ENCODE measurements around the gene HEATR5A.
"Not testable (repeated sequence)": the region's sequence is repeated elsewhere in the genome, so short reads cannot be mapped to it uniquely, and the experiment has no call there.

HEATR5A gene

DNA sequence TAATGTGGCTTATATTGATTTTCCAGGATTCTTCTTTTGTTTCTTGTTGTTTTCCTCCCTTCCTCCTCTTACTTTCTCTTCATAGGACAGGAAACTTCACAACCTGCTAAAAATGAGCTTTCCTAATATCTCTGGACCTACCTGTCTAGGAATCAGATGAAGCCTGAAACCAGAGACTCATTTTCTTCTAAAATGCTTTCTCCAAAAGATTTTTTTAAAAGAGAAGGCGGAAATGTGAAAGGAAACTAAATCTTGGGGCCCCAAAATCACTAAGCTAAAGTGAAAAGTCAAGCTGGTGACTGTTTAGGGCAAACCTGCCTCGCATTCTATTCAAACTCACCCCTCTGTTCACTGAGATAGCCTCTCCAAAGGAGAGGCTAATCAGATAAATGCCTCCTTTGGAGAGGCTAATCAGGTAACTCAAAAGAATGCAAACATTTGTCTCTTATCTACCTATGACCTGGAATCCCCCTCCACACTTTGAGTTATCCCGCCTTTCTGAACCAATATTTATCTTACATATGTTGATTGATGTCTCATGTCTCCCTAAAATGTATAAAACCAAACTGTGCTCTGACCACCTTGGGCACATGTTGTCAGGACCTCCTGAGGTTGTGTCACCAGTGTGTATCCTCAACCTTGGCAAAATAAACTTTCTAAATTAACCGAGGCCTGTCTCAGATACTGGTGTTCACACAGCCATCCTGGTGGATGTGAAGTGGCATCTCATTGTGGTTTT lies 140.0 kb downstream of the HEATR5A start:
- no peak for FAIRE-seq

DNA sequence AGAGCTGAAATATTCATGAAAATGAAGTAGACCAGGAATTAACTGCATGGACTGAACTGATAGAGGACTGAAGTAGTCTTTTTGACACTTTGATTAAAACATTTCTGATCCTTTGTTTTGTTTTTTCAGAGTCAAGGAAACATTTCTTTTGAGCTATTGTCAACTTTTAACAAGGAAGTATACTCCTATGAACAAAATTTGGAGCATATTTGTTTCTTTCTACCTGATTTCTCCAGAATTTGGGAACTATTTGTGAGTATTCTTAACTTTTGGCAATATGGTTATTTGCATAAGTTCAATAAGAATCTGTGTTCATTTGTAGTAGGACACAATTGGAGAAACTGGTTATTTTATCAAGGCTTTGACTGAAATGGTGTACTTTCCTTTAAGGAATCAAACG lies 141.5 kb downstream of the HEATR5A start:
- no peak for FAIRE-seq

DNA sequence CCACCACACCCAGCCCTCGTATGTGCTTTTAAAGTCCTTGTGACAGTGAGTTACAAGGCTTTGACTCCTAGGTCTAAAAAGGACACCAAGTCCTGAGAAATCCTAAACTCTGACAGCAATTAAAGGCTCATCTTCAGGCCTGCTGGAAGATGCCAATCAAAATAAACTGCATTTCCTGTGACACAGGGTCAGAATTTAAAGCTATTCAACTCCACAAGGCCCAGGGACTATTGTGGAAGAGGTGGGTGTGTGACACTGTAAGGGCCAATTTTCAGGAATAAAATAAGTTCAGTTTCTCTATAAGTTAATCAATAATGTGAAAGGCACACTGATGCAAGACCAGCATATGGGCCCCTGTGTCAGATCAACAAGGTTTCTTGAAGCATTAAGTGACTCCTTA lies 143.3 kb downstream of the HEATR5A start:
- FAIRE-seq, result no peak

DNA sequence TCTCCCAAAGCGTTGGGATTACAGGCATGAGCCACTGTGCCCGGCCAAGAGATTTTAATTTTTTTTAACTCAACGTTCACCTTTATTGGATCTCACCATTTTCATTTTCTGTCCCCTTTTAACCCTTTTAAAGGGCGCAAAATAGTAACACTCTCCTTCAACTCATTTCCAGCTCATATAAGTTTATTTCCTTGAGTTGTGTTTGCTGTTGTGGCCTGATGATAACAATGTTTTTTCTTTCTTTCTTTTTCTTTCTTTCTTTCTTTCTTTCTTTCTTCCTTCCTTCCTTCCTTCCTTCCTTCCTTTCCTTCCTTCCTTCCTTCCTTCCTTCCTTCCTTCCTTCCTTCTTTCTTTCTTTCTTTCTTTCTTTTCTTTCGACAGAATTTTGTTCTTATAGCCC lies 143.9 kb downstream of the HEATR5A start:
- not testable (repeated sequence) for FAIRE-seq

DNA sequence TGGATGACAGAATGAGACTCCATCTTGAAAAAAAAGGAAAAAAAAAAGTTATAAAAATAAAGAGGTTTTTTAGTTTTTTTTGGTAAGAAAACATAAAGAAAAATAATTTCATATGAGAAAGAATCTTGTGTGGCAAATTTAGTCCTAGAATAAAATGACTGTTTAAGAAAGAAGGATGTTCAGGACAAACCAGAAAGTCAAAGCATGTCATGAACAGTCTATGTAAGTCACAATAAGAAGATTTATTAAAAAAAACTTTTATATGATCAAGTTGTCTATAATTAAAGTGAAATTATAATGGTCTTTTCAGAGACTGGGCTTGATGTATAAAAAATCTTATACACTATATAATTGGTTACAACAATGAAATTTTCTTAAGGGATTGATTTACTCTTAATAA lies 144.6 kb downstream of the HEATR5A start:
- no peak for FAIRE-seq

DNA sequence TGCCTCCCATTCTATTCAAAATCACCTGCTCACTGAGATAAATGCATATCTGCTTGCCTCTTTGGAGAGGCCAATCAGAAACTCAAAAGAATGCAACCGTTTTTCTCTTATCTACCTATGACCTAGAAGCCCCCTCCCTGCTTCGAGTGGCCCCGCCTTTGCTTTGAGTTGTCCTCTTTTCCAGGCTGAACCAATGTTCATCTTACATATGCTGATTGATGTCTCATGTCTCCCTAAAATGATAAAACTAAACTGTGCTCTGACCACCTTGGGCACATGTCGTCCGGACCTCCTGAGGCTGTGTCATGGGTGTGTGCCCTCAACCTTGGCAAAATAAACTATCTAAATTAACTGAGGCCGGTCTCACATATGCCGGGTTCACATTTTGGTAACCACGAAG lies 148.7 kb downstream of the HEATR5A start:
- no peak for FAIRE-seq

DNA sequence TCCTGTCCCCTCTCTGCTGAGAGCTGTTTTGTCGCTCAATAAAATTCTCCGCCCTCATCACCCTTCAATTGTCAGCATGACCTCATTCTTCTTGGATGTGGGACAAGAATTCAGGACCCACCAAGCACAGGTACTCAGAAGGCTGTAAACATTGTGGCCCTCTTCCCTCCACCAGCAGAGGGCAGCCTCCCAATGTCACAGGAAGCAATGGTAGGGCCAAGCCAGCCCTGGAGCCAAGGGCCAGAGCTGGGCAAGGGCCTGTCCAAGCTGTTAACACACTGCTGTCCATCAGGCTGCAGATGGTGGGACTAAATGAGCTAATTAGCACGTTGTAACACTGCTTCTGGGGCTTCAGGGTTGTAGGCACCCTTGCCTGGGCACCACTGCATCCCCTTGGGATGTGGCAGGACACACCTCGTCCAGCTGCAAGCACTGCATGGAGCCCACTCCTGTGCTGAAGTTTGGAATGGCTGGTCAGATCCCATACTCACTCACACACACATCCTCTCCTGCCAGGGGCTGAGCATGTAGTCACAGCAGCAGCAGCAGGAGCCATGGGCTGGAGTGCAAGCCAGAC lies 150.1 kb downstream of the HEATR5A start:
- FAIRE-seq, result no peak

DNA sequence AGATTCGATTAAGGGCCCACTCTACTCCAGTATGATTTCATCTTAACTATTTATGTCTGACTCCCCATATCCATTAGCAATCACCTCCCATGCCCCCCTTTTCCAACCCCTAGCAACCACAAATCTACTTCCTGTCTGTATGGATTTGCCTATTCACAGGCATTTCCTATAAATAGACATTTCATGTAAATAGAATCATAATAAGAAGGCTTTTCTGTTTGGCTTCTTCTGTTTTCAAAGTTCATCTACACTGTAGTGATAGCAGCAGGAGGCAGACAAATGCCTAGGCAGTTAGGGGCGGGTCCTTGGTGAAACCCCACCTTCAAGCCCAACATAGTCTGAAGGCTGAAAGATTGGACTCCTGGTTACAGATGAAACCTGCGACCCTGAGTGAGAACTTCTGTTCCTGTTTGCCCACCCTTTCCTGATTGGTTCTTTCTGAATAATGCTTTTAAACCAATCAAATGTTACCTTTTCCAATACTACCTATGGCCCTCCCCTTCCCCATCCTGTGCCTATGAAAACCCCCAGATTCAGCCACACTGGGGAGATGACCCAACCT lies 150.6 kb downstream of the HEATR5A start:
- no peak for FAIRE-seq

DNA sequence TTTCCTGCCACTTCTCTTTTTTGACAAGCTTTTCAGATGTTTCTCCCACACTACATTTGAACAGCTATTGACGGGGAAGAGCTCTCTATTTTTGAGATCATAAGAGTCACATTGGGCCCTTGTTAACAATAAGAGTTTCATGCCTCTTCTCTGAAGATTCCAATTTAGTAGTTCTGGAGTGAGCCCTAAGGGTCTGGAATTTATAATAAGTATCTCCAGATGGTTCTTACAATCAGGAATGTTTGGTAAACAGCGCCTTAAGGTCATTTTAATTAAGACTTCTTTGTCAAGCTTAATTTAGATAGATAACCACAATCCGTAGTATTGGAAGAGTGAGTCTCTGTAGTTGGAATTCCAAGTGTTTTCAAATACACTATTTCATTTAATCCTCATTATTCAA lies 152.1 kb downstream of the HEATR5A start:
- FAIRE-seq, result no peak

DNA sequence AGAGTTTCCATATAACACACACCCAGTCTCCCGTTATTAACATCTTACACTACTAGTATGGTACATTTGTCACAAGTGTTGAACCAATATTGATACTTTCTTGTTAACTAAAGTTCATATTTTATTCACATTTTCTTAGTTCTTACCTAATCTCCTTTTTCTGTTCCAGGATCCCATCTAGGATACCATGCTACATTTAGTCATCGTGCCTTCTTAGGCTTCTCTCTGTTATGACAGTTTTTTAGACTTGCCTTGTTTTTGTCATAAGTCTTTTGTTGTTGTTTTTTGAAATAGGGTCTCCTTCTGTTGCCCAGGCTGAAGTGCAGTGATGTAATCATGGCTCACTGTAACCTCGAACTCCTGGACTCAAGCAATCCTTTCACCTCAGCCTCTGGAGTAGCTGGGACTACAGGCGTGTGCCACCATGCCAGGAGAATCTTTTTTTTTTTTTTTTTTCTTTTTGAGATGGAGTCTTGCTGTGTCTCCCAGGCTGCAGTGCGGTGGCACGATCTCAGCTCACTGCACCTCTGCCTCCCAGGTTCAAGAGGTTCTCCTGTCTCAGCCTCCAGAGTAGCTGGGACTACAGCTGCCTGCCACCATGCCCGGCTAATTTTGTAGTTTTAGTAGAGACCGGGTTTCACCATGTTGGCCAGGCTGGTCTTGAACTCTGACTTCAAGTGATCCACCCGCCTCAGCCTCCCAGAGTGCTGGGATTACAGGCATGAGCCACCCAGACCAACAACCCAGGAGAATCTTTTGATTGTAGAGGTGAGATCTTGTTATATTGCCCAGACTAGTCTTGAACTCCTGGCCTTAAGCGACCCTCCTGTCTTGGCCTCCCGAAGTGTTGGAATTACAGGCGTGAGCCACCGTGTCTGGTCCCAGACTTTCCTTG lies 153.7 kb downstream of the HEATR5A start:
- no peak for FAIRE-seq

DNA sequence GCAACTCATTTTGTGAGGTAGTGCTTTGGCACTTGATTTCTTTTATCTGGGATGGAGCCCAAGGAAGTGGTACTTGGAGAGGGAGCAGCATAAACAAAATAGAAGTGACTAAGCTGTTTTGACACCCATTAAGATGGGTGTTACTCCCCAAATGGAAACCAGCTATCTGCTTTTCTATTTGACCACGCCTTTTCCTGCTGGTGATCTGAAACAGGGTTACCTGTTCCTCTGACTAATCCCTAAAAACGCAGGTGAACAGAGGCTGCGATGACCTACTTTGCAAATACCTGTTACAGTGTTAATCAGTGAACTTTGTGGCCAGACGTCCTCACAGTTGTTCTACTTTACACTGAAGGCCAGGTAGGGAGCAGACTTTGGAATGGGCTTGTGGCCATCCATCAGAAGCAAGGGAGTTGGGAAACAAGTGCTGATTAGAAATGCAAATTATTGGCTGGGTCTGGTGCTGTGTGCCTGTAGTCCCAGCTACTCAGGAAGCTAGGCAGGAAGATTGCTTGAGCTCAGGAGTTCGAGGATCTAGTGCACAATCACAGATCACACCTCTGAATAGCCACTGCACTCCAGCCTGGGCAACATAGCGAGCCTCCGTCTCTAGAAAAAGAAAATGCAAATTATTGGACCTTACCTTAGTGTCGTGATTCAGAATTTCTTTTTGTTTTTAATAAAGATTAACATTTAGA lies 154.5 kb downstream of the HEATR5A start:
- FAIRE-seq, result no peak

DNA sequence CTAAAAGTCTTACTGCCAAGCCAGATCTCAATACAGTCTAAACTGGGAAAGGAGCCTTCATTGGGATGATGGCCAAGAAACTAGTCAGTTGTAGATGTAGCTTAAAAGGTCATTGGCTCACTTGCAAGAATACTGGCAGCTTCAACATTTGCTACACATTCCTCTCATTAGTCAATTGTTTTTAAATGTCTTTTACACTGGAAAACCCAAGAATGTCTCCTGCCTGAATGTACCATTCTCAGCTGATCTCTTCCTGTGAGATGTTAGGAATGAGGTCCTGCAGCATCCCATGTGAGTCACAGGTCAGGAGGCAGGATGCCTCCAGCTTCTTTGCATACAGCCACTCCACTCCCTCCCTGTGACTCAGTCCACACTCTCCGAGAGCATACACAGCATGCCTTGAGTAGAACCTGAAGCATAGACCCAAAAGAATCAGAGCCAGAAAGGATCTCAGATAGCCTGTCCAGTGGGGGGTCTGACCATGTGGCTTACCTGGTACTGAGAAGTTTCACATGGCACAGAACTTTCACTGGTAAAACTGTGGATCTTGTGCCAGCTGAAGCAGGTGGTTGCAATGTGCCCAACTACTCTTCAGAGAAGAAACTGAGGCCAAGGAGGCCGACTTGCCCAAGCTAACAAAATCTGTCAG lies 156.7 kb downstream of the HEATR5A start:
- no peak for FAIRE-seq

DNA sequence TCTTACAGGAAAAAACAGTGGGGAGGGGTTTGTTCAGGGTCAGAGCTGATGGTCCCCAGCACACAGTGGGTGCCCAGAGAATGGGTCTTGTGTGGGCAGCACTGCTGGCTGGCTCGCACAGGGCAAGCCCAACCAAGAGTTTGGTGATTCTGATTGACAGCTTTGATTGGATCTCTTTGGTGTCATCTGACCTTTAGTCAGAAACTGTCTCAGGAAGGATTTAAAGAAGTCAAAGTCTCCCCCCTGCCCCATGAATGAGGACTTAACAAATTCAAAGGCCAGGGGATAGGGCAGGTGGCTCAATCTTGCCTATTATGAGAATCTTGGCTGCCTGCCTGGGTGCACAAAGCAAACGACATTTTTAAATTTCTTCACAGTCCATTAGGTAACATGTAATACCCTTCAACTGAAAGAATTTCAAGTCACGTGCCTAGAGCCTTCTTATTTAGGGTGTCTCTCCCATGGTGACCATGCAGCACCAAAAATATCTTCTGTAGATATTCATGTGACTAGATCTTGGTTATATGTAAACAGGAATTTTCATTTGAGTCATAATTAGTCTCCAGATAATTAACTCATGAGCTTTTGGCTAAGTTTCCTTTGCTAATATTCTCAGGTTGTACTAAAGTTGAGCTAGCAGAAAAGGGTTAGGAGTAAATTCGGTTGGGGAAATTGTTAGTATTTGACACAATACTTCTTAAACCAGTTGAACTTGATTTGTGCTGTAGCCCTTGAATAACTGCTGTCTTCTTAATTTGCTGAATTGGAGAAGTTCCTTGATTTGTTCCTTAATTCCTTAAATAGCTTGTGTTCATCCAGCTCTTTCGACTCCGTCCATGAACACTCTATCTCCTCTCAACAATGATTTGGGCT lies 158.3 kb downstream of the HEATR5A start:
- FAIRE-seq, result no peak

DNA sequence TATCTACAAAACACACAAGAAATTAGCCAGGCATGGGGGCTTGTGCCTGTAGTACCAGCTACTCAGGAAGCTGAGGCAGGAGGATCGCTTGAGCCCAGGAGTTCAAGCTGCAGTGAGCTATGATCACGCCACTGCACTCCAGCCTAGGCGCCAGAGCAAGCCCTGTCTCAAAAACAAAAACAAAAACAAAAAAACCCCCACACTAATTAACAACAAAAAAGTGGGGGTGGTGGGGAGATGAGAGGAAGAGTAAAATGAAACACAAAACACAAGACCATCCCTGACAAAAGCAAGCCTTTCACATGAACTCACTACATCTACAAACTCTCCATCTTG lies 158.9 kb downstream of the HEATR5A start:
- FAIRE-seq, result no peak

DNA sequence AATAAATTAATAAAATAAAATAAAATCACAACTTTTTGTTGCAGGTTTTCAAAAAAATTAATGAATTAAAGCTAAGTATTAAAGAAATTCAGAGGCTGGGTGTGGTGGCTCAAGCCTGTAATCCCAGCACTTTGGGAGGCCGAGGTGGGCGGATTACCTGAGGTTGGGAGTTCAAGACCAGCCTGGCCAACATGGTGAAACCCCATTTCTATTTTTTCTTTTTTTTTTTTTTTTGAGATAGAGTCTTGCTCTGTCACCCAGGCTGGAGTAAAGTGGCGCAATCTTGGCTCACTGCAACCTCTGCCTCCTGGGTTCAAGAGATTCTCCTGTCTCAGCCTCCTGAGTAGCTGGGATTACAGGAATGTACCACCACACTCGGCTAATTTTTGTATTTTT lies 161.3 kb downstream of the HEATR5A start:
- FAIRE-seq, result not testable (repeated sequence)

DNA sequence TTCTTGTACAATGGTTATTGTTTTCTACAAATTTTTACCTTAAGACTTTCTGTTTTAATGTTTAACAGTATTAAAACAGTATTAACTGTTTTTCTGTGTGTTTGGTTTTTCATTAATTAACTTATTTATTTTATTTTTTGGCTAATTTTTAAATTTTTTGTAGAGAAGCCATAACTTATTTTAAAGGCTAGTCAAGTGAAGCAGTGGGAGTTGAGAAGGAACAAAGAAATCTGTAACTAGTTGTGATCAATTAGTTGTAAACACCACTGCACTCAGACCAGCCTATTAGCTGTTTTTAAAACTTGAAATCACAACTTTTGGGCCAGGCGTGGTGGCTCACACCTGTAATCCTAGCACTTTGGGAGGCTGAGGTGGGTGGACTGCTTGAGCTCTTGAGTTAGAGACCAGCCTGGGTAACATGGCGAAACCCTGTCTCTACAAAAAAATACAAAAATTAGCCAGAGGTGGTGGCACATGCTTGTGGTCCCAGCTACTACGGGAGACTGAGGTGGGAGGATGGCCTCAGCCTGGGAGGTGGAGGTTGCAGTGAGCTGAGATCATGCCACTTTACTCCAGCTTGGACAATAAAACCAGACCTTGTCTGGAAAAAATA lies 161.8 kb downstream of the HEATR5A start:
- no peak for FAIRE-seq

DNA sequence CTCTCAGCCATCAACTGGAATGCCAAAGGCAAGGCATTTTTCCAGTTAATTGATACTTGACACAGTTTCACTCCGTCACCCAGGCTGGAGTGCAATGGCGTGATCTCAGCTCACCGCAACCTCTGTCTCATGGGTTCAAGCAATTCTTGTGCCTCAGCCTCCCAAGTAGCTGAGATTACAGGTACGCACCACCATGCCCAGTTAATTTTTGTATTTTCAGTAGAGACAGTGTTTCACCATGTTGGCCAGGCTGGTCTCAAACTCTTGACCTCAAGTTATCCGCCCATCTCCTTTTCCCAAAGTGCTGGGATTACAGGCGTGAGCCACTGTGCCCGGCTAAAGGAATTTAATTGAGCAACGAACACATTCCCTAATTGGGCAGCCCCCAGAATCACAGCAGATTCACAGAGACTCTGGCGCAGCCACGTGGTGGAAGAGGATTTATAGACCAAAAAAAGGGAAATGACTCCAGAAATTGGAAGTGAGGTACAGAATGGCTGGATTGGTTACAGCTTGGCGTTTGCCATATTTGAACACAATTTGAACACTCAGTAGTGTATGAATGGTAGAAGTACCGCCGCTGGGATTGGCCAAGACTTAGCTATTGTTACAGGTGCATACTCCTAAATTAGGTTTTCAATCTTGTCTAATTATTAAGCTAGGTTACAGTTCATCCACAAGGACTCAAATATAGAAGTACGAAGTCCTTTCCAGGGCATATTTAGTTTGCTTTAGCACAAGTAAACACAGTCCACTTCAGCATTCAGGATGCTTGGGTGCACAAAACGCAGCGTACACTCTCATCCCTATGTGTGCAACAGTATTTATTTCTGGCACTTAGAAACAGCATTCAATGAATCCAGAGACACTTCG lies 162.6 kb downstream of the HEATR5A start:
- FAIRE-seq, result not testable (repeated sequence)

DNA sequence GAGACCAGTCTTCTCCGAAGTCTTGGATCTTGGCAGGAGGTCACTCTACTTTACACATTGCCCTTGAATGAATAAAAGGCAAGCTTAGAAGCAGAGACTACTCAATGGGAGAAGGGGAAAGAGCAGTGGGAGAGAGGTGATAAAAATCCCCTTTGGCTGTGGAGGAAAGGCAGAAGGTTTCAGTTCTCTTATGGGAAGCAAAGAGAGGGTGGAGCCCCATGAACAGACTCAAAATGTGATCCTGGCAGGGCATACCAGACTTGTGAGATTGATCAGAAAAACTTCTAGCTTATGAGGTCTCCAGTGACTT lies 163.2 kb downstream of the HEATR5A start:
- FAIRE-seq, result no peak

DNA sequence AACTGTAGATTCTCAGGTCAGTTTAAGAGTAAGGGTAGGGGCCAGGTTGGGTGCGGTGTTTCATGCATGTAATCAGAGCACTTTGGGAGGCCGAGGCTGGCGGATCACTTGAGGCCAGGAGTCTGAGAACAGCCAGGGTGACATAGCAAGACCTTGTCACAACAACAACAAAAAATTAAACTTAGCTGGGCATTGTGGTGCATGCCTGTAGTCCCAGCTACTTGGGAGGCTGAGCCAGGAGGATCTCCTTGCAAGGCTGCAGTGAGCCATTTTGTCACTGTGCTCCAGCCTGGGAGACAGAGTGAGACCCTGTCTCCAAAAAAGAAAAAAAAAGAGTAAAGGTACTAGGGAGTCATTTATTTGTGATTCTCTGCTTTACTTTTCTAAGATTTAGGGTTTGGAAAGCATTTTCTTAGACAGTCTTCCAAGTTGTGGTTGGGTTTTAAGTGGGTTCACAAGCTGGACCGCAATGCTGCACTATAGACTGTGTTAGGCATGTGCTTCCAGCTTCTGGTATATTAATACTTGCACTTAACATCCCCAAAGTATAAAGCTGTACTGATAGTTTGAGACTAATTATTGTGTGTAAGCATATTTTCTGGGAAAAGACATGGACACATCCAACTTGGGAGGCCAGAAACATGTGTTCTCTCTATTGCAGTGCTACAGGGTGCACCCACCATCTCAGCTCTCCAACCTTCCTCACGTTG lies 163.7 kb downstream of the HEATR5A start:
- no peak for FAIRE-seq

DNA sequence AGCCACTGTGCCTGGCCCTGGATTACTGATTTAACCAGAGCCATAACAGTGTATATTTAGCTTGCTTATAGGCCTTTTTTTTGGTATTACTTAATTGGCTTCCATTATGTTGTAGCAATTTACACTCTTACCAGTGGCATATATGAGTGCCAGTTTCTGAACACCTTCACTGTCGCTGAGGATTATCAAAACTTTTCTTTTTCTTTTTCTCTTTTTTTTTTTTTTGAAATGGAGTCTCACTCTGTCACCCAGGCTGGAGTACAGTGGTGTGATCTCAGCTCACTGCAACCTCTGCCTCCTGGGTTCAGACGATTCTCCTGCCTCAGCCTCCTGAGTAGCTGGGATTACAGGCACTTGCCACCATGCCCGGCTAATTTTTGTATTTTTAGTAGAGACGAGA lies 164.4 kb downstream of the HEATR5A start:
- FAIRE-seq, result not testable (repeated sequence)

Data from TTC549 (cell line).